NCI-H1092 (cell line): ENCODE data around the gene GAPVD1.
"Not testable (repeated sequence)": the region's sequence is repeated elsewhere in the genome, so short reads cannot be mapped to it uniquely, and the experiment has no call there.

Source experiments
- DNase-seq: peaks from one replicate; lab custom pipeline; 2025; lab: John Stamatoyannopoulos, UW

GAPVD1 gene, protein sequence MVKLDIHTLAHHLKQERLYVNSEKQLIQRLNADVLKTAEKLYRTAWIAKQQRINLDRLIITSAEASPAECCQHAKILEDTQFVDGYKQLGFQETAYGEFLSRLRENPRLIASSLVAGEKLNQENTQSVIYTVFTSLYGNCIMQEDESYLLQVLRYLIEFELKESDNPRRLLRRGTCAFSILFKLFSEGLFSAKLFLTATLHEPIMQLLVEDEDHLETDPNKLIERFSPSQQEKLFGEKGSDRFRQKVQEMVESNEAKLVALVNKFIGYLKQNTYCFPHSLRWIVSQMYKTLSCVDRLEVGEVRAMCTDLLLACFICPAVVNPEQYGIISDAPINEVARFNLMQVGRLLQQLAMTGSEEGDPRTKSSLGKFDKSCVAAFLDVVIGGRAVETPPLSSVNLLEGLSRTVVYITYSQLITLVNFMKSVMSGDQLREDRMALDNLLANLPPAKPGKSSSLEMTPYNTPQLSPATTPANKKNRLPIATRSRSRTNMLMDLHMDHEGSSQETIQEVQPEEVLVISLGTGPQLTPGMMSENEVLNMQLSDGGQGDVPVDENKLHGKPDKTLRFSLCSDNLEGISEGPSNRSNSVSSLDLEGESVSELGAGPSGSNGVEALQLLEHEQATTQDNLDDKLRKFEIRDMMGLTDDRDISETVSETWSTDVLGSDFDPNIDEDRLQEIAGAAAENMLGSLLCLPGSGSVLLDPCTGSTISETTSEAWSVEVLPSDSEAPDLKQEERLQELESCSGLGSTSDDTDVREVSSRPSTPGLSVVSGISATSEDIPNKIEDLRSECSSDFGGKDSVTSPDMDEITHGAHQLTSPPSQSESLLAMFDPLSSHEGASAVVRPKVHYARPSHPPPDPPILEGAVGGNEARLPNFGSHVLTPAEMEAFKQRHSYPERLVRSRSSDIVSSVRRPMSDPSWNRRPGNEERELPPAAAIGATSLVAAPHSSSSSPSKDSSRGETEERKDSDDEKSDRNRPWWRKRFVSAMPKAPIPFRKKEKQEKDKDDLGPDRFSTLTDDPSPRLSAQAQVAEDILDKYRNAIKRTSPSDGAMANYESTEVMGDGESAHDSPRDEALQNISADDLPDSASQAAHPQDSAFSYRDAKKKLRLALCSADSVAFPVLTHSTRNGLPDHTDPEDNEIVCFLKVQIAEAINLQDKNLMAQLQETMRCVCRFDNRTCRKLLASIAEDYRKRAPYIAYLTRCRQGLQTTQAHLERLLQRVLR (N-terminal part only)

DNA sequence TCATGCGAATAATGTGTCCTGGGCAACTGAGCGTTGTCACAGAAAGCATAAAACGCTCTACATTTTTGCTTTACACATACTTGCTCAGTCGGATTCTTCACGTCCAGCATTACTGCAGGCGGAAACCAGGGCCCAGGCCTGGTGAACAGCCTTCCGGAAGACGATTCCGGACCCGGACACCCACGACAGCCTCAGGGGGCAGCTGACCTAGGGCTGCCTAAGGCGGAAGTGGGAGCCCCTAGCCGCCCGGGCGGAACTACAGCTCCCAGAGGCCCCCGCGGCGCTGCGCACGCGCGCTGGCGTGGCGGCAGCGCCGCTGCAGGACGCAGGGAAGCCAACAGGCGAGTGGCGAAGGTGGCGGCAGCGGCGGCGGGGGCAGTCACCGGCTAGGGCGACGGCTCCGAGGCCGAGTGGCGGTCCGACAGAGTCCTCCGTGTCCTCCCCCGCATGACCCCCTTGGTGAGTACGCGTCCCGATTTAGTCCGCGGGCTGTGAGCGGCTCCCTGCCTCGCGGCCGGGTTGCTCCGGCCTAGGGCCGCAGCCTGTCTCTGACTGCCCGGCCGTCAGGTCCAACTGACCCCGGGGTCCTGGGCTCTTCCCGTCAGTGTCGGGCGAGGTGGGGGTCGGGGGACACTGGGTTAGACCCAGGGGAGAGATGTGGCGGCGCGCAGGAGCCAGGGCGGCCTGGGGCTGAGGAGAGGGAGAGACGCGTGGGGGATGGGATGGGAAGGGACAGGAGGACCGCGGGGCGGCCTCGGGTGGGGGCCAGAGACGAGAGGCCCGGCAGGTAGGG is at the start of gene GAPVD1:
GAPVD1 (plus strand) TSS at position 326 of the 793 bp plus-strand sequence. CDS start 37,096 bp downstream, outside the sequence.
- DNase-seq = peak; percentile 87

DNA sequence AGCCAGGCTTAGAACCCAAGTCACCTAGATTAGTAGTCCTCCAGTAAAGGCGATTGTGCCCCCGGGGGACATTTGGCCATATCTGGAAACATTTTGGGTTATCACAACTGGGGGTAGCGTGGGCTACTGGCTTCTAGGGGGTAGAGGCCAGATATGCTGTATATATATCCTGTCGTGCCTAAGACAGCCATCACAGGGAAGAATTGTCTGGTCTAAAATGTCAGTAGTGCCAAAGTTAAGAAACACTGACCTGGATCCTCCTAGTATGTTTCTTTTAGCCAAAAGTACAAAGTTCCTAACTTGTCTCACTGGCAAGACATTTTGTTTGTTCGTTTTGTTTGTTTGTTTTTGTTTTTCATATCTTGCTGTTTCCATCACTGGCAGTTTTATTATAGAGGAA is 47.4 kb upstream of the GAPVD1 start:
- DNase-seq = no peak

DNA sequence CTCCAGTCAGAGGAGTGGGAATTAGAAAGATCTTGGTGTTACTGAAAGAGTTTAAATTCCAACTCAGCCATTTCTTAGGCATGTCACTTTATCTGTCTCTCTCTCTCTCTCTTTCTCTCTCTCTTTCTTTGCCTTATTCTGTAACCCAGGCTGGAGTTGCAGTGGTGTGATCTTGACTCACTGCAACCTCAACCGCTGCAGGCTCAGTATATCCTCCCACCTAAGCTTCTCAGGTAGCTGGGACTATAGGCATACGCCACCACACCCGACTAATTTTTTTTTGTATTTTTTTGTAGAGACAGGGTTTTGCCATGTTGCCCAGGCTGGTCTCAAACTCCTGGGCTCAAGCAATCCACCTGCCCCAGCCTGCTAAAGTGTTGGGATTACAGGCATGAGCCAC is 43.0 kb upstream of the GAPVD1 start:
- DNase-seq = no peak

DNA sequence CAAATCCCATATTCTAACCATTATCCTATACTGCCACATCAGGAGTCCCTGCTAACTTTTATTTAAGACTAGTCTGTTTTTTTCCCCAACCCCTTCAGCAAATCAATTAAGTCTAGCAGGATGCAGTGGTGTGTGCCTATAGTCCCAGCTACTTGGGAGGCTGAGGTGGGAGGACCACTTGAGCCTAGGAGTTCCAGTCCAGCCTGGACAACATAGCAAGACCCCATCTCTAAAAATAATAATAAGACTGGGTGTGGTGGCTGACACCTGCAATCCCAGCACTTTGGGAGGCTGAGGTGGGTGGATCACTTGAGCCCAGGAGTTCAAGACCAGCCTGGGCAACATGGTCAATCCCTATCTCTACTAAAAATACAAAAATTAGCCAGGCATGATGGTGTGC is 36.8 kb upstream of the GAPVD1 start:
- DNase-seq = not testable (repeated sequence)

DNA sequence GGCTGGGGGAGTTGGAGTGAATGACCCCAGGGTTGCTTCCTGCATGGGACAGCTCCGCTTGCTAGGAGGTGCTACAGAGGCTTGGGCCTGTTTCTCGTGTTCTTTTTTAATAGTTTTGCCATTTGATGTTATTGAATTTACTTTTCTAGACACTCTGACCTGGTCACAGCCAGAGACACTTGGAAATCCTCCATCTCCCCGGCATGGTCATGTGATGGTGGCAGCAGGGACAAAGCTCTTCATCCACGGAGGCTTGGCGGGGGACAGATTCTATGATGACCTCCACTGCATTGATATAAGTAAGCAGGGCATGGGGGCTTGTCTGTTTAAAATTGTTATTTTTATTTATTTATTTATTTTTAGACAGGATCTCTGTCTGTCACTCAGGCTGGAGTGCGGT is 33.9 kb upstream of the GAPVD1 start:
- no peak for DNase-seq

DNA sequence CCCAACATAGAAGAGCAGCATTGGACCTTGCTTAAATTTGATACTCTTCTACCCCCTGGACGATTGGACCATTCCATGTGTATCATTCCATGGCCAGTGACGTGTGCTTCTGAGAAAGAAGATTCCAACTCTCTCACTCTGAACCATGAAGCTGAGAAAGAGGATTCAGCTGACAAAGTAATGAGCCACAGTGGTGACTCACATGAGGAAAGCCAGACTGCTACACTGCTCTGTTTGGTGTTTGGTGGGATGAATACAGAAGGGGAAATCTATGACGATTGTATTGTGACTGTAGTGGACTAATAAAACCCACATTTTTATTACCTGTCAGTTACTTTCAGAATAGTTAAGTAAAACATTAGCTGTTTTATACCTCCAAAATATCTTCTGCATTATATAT is 27.9 kb upstream of the GAPVD1 start:
- no peak for DNase-seq

DNA sequence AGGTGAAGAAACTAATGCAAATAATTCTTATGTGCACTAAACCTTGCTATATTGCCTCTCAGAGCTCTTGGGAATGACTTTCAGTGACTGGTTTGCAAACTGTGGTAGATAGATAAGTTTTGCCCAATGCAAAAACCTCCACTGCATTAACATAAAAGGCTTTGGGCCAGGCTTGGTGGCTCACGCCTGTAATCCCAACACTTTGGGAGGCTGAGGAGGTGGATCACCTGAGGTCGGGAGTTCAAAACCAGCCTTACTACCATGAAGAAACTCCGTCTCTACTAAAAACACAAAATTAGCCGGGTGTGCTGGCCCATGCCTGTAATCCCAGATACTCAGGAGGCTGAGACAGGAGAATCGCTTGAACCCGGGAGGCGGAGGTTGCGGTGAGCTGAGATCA is 27.5 kb upstream of the GAPVD1 start:
- not testable (repeated sequence) for DNase-seq

DNA sequence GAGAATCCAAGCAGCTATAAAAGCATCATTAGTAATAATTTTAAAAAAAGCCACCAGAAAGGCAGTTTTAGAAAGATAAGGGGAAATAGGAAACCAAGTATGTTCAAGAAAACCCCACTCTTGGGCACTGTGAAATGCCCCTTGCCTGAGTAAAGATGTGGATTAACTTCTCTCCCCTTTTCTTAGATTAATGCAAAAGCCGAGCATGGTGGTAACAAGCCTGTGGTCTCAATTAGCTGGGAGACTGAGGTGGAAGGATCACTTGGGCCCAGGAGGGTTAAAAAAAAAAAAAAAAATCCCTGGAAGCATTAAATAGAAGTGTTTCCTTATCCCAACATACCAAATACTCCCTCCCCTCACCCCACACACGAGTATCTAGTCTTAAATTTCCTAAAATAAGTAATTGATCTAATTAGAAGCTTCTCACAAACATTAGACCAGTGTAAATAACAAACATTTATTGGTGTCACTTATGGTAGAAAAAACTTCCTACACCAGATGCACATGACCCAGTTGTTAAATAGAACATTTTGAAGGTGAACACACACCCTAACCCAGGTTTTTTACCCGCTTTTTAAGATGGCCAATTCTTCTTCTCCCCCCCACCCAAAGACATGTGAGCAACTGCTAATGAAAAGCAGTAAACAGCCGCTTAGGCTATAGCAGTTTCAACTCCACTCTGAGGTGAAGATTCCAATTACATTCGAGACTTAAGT is 25.7 kb upstream of the GAPVD1 start:
- DNase-seq = no peak

DNA sequence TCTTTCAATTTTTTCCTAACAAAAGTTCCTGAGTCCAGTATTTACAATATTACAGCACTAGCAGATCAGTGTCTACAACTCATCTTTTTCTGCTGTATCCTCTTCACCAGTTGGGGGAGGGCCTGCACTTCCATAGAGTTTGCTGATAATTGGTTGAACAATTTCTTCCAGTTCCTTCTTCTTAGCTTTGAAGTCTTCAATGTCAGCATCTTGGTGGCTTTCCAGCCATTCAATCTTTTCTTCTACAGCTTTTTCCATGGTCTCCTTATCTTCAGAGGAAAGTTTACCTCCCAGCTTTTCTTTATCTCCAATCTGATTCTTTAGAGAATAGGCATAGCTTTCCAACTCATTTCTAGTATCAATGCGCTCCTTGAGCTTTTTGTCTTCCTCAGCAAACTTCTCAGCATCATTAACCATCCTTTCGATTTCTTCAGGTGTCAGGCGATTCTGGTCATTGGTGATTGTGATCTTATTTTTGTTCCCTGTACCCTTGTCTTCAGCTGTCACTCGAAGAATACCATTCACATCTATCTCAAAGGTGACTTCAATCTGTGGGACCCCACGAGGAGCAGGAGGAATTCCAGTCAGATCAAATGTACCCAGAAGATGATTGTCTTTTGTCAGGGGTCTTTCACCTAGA is 25.0 kb upstream of the GAPVD1 start:
- not testable (repeated sequence) for DNase-seq

DNA sequence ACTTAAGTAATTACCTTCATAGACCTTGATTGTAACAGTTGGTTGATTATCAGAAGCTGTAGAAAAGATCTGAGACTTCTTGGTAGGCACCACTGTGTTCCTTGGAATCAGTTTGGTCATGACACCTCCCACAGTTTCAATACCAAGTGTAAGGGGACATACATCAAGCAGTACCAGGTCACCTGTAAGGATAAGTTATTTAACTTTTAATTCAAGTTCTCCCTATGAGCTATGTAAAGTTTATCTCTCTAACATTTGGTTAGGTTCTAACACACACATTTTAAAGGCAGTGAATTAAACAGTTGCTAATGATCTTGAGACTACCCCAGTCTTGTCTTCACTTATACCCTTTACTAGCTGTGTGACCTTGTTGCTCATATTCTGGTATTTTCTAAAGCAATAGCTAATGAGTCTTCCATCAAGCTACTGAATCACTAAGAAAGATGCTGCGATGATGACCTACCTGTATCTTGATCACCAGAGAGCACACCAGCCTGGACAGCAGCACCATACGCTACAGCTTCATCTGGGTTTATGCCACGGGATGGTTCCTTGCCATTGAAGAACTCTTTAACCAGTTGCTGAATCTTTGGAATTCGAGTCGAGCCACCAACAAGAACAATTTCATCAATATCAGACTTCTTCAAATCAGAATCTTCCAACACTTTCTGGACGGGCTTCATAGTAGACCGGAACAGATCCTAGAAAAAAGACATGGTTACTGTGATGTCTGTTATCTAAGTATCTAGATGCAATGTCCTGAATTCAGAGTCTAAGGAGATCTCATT is 23.3 kb upstream of the GAPVD1 start:
- no peak for DNase-seq

DNA sequence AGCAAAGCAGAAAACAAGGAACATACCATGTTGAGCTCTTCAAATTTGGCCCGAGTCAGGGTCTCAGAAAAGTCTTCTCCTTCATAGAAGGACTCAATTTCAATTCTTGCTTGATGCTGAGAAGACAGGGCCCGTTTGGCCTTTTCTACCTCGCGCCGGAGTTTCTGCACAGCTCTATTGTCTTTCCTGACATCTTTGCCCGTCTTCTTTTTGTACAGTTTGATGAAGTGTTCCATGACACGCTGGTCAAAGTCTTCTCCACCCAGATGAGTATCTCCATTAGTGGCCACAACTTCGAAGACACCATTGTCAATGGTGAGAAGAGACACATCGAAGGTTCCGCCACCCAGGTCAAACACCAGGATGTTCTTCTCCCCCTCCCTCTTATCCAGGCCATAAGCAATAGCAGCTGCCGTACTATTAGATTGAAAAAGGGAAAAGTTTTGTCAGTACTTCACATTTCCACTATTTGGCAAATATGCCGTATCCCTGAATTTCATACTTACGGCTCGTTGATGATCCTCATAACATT is 22.6 kb upstream of the GAPVD1 start:
- no peak for DNase-seq

DNA sequence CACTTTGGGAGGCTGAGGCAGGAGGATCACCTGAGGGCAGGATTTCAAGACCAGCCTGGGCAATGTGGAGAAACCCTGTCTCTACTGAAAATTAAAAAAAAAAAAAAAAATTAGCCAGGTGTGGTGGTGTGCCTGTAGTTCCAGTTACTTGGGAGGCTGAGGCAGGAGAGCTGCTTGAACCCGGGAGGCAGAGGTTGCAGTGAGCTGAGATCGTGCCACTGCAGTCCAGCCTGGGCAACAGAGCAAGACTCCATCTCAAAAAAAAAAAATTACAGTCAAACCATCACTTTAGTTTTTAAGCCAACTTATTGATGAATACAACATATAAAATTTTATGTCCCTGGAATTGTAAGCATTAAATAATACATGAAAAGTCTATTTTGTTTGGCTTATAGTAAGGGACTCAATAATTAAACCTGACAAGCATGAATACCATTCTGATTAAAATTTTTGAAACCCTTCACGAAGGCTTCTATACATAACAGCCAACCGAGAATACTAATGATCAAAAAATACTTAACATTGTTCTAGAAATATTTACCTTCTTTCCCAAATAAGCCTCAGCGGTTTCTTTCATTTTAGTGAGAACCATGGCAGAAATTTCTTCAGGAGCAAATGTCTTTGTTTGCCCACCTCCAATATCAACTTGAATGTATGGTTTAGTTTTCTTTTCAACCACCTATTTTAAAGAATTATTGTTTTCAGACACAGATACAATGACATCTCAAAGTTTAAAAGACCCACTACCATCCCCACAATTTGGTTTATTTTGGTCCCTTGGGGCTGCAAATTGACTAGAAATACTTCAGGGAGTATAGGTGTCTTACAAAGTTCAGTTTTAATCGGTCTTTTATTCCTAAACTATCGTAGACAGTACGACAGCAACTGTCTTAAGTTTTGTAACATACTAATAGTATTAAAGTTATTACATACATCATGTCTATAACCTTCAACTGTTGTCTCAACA is 21.7 kb upstream of the GAPVD1 start:
- DNase-seq = no peak

DNA sequence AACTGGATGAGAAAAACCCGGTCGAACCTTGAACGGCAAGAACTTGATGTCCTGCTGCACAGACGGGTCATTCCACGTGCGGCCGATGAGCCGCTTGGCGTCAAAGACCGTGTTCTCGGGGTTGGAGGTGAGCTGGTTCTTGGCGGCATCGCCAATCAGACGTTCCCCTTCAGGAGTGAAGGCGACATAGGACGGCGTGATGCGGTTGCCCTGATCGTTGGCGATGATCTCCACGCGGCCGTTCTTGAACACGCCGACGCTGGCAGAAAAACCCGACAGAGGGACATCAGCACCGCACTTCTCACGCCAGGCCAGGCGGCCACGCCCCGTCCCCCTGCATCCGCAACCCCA is 21.0 kb upstream of the GAPVD1 start:
- DNase-seq = no peak

DNA sequence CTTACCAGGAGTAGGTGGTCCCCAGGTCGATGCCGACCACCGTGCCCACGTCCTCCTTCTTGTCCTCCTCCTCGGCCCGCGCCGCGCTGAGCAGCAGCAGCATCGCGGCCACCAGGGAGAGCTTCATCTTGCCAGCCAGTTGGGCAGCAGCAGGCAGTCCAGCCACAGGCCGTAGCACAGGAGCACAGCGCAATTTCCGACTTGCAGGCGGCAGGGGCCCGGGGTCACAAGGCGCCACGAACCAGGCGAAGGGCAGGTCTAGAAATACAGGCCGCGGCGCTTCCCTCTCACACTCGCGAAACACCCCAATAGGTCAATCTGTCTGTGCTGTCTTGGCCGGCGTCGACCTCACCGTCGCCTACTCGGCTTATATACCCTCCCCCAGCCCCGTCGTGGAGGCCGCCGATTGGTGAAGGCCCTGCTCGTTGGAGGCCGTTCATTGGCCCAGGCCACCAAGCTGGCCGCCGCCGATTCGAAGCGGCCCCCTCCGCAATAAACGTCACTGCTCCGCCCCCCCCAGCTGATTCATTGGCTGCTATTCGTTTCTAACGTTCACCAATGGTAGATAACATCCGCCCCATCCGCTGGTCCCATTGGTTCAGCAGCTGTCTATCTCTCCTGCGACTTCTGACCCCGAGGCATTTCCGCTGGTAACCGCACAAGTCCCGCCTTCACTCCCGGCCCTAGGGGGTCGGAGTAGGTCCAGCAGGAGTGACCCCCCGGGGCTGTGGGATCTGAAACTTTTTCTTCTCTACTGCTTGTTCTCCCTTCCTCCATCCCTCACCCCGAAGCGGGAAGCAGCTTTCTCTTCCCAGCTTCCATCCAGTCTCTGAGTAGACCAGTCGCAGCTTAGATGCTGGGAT is 20.4 kb upstream of the GAPVD1 start, which contains the start of gene HSPA5:
HSPA5 (minus strand) TSS at position 344 of the 863 bp plus-strand sequence; CDS start at position 127, 217 bp downstream.
- peak; percentile 99 for DNase-seq

DNA sequence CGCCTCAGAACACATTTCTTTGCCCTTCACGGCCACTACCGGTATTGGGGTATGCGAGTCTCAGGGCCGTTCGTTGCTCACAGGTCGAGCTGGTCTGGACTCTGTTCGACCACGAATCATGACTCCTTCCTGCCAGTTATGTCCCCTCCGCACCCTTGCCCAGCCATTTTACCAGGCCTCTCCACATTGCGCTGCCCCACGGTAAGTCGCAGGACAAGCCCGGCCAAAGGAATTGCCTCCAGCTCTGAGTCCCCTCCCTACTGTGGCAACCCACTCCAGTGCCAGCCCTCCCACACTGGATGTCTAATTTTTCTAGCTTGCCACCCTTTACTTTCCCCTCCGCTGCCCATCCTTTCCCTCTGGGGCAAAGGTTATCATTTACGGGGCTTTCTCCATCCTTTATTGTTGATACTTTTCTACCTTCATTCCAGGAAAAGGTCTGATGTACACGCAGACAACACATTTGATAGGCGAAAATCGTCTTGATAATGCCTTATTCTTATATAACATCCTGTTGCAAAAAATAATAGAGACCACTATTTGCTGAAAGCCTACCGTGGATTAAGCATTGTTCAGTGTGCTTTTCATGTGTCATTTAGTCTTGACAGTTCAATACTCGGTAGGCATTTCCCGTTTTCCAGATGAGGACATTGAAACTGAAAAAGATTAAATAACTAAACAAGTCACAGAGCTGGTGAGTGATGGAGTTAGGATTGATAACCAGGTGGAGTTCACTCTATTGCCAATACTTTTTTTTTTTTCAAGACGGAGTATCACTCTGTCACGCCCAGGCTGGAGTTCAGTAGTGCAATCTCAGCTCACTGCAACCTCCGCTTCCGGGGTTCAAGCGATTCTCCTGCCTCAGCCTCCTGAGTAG is 19.5 kb upstream of the GAPVD1 start:
- DNase-seq = no peak

DNA sequence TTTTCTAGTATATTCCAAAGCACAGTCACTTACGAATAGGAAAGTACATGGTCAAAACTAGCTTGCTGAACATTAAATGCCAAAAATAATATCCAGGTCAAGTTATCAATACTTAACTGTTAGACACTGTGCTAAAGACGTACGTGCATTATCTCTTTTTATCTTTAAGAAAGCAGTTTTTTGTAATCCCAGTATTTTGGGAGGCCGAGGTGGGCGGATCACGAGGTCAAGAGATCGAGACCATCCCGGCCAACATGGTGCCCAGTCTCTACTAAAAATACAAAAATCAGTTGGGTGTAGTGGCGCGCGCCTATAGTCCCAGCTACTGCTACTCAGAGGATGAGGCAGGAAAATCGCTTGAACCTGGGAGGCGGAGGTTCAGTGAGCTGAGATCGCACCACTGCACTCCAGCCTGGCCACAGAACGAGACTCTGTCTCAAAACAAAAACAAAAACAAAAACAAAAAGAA is 17.8 kb upstream of the GAPVD1 start:
- DNase-seq = no peak
